HG03521 (cell line): ENCODE data around the gene MYLK4.

Experiments used
- ATAC-seq: cut with Tn5 transposase; IDR thresholded peaks from one replicate; pipeline ENCODE4 v1.9.1; 2021; ENCODE audit warnings: mild to moderate bottlenecking, moderate library complexity; ENCODE audit not compliant: unreplicated experiment

Gene MYLK4

DNA sequence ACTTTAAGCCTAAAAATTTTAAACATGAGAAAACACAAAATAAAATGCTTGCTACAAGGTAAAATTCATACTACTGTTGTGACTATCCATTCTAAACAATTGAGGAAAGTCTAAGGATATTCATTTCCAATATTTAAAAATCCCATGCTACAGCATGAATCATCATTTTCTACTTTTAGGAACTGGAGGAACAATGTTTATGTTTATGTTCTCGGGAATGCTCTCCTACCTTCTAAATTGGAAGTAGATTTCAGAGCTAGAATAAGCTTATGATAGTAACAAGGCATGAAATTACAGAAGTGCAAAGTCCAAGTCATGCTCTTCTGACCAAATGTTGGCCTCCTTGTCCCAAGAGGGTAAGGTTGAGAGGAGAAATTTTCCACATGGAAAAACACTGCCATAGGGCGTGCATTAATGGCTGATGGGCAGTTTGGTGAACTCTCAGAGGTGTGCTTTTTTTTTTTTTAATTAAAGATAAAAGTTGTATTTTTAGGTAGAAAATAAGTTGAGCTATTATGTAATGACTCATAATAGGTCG is 6.0 kb upstream of the MYLK4 start:
- no peak for ATAC-seq

DNA sequence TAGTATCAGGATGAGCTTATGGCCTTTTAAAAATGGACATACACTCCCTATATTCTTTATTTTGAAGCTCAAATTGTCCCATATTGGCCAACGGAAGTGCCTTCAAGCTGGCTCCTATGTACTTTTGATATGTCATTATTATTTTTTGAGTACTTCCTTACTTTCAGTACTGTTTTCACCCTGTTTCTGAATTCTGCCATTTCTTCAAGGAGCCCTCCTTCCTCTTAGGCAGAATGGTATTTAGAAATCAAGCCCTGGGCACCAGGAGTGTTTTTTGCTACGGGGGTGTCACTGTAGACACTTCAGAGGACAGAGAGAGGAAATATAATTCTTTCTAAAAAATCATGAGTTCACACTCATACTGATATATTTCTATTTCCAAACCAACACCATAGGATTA is 5.5 kb upstream of the MYLK4 start:
- no peak for ATAC-seq

DNA sequence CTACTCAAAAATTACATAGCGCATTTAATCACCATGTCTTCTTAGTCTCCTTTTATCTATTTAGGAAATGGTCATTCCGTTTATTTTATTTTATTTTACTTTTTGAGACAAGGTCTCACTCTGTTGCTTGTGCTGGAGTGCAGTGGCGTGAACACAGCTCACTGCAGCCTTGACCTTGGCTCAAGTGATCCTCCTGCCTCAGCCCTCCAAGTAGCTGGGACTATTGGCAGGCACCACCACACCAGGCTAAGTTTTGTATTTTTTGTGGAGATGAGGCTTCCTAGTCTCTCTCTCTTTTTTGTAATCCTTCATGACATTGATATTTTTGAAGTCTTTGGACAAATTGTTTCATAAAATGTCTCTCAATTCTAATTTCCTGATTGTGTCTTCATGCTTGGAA is 4.7 kb upstream of the MYLK4 start:
- ATAC-seq: no peak

DNA sequence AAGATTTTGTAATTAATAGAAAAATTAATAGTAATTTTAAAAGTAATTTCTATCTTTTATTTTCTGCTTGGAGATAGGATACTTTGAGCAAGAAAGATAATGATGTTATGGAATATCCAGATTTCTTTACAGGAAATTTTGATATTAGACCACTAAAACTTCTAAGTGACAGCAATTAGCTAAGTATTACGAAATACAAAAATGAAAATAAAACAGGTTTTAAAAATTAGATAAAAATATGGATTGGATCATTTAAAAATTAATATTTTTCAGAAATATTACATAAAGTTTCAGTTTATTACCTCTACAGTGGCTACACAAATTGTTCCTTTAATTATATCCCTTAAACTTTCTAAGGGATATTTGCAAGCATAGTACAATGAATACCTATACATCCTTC is 4.2 kb upstream of the MYLK4 start:
- ATAC-seq: no peak

DNA sequence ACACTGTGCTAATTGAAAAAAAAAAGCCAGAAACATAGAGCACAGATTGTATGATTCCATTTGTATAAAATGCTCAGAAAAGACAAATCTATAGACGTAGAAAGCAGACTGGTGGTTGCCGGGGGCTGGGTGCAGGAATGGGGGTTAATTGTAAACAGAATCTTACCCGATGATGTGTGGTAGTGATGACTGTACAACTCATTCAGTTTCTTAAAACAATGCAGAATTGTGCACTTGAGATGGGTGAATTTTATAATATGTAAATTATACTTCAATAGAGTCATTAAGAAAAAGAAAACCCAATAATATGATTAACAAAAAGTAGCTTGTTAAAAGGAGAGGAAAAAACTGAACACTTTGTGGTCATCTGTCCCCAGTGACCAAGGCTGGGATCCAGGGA is 3.7 kb upstream of the MYLK4 start:
- no peak for ATAC-seq

DNA sequence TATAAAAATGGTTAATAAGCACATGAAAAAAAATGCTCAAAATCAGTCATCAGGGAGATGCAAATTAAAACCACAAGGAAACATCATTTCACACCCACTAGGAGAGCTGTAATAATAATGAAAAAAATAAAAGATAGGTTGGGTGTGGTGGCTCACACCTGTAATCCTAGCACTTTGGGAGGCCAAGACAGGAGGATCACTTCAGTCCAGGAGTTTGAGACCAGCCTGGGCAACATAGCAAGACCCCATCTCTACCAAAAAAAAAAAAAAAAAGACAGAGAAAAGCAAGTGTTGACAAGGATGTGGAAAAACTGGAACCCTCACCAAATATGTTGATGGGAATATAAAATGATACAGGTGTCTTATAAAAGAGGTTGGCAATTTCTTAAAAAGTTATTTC is 3.0 kb upstream of the MYLK4 start:
- ATAC-seq: no peak

DNA sequence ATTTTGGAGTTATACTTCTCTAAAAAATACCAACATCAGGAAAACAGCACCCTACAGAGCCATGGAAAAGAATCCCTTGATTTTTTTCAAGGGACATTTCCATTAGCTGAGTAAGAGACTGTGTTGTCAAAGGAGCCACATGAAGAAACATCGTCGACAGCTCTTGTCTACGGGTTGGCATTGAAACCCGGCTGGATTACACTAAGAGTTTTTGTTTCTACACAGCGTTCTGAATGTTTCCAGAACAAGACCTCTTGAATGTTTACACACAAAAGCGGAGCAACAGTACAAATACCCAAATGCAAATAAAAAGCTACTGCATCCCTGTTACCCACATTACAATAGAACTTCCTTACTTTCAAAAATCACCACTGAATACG is 2.4 kb upstream of the MYLK4 start:
- no peak for ATAC-seq

DNA sequence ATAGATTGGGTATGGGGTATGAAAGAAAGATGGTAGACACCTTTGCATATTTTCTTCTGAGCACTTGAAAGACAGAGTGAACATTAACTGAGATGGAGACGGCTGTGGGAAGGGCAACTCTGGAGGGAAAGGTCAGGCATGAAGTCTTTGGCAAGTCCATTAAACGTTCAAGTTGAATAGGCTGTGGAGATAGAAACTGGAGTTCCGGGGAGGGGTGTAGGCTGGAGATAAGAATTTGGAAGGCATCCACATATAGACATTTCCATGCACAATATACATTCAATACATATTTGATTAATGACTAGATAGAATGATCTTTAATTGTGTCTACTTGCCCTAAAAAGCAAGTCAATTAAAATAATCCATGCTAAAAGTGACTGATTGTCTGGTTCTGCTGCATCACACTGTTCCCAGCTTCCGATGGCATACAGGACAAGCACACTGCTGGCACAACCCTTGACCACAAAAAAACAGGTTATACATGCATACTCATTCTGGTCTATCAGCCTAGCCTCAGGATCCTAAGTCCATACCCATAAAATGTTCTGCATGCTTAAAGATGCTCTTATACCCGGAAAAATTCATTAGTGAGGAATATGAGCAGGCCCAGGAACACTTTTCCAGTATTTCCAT is 1.9 kb upstream of the MYLK4 start:
- no peak for ATAC-seq

DNA sequence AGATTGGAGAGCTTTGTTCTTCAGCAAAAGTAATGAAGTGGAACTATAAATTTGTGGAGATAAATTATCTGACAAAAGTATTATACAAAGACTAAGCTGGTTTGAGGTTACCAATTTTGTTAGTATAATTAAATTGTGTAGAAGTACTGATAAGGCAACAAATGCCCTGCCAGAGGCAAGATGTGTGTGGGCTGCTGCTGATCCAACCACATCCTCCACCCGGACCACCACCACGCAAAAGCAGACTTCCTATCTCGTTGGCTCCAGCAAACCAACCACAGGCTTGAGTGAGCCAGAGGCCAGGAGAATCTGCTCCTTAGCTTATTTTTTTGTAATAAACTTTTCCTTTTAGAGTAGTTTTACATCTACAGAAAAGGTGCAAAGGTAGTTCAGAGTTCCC is 1.1 kb upstream of the MYLK4 start:
- no peak for ATAC-seq

DNA sequence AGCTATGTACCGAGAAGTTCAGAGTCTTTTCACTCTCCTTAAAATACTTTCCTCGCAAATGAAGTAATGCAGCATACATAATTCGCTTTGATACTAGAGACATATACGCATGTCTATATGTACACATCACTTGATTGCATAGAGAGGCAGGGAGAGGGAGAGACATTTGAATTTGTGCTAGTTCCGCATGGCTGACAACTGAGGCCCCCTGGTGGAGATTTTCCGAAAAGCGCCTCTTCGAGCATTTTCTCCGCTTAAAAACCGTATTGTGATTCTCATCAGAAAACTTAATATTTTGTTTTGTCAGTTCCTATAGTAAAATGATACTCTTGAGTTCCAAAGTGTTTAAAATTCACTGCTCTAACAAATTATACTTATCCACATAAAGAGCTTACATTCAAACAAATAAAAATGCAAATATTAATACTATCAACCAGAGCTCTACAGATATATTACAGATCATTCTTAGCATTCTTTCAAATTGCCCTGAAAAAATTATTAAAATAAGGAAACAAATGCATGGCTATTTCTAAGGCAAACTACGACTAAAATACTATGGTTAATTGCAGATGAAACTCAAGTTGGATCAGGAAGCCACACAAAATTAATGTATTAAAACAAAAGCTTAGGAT is 637 bp downstream of the MYLK4 start:
- no peak for ATAC-seq

DNA sequence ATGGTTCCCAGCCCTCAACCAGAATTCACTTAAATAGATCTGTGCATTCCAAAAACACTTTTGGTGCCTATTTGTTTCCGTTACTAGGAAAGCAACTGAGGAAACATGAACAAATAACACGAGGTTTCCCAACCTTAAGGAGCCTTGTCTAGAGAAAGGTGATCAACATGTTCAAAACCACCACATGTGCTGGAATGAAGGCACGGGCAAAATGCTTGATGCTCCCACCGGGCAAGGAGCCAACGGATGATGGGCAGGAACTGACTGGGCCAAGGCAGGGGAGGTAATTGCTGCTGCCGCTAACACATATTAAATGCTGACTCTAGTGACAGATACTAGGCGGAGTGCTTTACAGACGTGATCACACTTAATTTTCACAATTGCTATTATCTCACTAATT is 2.5 kb downstream of the MYLK4 start:
- no peak for ATAC-seq

DNA sequence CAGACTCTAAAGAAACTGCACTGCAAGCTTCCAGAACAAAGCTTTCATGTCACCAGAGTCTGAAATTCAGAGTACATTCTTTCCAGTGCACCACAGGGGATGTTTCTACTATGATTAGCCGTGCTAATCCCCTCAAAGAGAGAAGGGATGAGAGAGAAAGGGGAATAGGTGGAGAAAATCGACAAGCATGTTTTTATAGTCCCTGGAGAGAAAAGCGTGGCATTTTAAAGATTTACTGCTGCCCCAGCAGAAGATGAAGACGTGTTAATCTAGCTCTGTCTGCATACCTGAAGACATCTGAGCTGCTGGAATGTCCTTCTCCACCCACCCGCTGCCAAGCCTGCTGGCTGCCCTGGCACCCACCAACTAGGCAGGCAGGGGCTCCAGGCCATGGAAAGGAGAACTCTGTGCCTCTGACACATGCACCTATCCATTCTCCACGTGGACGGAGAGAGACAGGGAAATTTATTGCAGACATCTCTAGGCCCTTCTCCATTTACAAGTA is 4.1 kb downstream of the MYLK4 start:
- no peak for ATAC-seq

DNA sequence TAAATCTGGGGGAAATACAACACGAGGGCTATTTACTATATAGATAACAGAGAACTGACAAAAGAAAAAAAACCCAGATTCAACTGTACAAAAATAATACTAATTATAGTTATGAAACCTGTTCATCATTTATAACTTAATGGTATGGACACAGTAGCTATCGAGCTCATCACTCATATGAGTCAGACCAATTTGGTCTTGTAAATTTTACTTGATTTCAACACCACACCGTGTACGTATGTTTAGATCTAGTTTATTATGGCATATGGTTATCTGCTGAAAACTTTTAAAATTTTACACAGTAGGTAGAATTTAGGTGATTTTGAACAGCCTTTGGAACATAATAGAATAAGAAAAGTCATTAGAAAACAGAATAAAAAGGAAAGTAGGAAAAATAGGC is 5.5 kb downstream of the MYLK4 start:
- ATAC-seq: no peak

DNA sequence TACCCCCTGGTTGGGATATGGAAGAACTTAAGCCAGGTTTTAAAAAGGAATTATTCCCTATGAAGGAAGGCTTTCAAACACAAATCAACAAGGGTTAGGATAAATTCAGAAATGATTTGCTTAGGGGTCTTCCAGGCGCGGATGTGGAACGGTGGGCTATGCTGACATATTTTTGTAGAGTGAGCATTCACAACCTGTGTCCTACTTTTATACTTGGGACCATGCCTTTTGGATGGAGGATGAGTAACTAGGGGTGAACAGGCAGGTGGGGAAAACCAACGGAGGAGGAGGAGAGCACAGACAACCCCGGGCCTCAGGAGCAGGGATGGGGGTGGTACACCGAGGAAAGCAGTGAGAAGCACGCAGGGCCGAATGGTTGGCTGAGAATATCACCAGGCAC is 5.9 kb downstream of the MYLK4 start:
- no peak for ATAC-seq

DNA sequence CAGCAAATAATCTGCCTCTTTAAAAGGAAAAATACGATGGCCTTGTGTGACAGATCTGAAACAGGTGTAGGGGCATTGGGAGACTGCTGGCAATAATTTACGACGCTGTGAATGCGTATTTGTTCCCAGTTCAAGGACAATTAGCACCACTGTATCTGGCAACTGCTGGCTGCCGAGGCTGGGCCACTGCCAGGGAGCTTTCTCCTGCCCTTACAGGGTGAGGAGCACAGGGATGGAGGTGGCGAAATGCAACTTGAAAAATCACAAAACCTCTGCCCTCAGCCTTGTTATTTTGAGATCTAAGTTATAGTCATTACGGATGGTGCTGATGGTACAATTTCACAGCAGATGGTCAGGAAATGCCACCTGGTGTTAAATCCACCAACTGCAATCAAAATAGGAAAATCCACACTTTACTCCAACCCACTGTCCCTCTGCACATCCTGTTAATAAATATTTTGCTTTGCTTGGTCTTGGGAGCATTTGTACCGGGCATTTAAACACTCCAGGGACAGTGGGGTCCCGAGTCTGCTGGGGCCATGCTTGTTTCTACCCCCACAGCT is 6.4 kb downstream of the MYLK4 start:
- ATAC-seq: no peak

DNA sequence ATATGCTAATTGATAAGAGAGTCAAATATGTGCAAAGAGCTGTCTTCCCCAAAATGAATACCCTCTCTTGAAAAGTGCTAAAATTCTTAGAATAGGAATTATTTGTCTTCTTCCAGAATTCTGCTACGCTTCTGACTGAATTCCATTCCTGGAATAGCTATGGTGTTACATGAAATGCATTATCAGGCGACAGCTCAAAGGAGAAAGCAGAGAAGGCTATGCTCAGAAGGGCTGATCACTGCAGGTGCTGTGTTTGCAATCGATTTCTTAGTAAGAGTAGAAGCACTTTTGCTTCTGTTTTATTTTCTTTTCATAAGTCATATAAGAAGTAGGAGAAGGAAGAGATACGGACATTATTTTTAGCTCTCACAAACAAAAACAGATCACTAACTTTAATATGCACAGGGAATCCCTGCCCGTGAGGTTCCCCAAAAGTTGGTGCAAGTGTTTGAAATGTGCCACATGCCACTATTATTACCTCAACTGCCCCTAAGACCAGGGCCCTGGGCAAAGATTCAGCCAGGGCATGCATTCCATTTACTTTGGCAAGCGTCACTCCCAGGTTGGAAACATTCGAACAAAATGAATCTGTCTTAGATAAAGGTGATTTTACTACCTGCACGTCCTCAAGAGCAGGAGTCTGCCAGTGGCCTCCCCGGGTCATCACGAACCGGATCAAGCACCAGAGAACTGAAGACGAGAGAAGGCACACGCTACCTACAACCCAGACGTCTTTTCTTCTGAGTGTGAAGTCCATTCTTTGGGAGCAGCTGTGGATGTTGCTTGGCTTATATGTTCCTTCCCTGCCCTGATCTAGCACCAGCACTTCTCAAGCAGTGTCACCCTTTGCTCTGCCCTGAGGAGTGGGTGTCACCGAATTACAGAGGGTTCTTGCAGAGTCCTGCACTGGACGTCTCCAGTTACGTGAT is 7.2 kb downstream of the MYLK4 start:
- ATAC-seq: no peak

DNA sequence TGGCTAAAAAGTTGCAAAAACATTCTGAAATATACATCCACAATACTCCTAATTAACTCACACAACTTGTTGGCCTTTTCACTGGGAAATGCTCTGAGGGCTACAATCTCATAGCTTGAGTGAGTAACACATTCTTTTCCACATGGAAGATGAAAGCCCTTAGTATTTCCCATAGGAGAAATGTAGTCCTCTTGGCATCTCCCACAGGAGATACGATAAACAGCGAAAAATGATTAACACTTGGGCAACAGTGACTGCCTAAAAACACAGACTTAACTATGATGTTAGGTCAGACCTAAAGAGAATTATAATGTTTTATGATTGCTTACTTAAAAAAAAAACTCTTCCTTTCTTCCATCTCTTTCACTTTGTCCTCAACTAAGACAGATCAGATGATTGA is 9.0 kb downstream of the MYLK4 start:
- no peak for ATAC-seq

DNA sequence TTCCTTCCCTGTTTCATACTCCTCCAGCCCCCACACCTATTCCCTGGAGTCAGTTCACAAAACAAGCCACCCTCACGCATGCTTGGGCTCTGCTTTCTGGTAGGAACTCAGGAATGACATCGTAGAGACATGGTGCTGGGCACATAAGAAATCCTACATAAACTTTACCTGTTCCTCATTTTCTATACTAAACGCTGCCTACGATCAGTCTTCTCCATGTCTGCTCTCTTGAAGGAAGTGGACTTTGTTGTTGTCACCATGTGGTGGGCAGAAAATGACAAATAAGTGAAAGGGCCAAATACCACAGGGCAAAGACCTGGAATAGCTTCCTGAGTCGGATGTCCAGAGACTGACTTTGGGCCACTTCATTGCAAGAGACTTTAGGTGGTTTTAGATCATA is 10.1 kb downstream of the MYLK4 start:
- ATAC-seq: no peak

DNA sequence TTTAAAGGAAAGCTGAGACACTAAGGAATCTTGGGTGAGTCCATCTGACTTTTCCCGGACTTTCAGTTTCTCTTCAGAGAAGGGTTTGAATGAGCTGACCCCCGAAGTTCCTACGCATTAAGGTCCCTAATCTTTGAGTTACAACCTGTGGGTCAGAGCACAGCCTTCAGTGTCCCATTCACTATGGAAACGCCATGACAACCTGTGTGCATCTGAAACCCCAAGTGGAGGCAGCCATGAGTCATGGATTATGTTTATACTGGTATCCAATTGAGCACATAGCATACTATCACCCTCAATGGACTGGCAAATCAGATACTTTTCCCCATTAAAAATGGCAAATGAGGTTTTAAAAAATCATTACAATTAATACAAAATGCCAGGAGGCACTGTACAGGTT is 11.4 kb downstream of the MYLK4 start:
- no peak for ATAC-seq

DNA sequence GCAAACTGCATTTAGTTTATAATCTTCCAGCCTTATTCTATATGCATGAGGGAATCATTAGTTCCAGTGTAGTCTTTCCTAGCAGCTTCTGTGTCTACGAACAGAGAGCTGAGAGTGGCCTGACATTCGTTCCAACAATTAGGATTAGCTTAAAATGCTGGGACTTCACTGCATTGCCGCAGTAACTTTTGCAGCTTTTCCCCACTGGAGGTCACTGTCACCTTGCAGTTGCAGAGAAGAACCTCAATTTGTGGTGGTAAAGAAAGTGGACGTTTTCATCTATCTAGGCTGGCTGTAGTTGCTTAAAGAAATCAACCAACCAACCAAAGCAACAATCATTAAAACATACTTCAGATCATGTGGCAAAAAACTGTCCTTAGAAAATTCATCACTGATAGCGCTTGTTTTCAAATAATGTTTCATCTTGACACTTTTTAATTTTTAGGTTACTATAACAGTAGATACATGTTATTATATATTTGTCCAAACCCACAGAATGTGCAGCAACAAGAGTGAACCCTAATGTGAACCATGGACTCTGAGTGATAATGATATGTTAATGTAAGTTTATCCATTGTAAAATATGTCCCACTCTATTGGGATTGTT is 12.2 kb downstream of the MYLK4 start:
- no peak for ATAC-seq

DNA sequence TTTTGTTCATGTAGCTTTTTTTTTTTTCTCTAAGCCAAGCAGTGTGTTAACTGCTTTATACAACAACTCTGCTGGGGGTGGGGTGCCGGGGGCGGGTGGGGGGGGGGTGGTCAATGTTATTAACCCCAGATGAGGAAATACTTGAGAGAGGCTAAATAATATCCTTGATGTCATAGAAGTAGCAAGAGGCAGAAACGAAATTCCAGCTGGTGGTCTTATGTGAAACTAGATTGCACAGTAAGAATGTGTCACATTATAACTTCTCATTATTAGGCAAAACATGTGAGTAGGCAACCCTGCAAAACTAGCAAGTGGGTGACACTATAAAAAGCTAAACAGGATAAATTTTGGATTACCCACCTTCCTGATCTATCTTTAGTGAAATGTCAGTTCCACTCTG is 12.8 kb downstream of the MYLK4 start:
- ATAC-seq: no peak
